ENCODE data around the gene TEKT1.
"Not testable (repeated sequence)": the region's sequence is repeated elsewhere in the genome, so short reads cannot be mapped to it uniquely, and the experiment has no call there.

Gene TEKT1

DNA sequence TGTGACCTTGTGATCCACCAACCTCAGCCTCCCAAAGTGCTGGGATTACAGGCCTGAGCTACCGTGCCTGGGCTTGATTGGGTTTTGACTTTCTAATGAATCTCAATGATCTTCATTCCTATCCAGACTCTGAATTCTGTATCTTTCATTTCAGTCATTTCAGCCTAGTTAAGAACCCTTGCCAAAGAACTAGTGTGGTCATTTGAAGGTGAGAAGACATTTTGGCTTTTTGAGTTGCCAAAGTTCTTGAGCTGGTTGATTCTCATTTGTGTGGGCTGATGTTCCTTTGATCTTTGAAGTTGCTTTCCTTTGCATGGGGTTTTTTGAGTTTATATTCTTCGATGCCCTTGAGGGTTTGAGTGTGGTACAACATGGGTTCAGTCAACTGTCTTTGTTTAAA lies 30.6 kb upstream of the TEKT1 start:
- no peak for DNase-seq (ENCODE audit: low read depth)
- no peak overlapping the region for H3K4me3 ChIP-seq (ENCODE audit: low read depth, low read length)
- TF ChIP-seq, protein P1, sequence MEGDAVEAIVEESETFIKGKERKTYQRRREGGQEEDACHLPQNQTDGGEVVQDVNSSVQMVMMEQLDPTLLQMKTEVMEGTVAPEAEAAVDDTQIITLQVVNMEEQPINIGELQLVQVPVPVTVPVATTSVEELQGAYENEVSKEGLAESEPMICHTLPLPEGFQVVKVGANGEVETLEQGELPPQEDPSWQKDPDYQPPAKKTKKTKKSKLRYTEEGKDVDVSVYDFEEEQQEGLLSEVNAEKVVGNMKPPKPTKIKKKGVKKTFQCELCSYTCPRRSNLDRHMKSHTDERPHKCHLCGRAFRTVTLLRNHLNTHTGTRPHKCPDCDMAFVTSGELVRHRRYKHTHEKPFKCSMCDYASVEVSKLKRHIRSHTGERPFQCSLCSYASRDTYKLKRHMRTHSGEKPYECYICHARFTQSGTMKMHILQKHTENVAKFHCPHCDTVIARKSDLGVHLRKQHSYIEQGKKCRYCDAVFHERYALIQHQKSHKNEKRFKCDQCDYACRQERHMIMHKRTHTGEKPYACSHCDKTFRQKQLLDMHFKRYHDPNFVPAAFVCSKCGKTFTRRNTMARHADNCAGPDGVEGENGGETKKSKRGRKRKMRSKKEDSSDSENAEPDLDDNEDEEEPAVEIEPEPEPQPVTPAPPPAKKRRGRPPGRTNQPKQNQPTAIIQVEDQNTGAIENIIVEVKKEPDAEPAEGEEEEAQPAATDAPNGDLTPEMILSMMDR (IDR thresholded peaks at IDR 0.05; ENCODE audit: low read depth, low read length, missing control alignments) = no peak

DNA sequence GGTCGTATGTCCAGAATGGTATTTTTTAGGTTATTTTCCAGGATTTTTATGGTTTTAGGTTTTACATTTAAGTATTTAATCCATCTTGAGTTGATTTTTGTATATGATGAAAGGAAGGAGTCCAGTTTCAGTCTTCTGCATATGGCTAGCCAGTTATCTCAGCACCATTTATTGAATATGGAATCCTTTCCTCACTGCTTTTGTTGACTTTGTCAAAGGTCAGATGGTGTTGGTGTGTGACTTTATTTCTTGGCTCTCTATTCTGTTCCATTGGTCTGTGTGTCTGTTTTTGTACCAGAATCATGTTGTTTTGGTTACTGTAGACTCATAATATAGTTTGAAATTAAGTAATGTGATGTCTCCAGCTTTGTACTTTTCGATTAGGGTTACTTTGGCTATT lies 26.4 kb upstream of the TEKT1 start:
- TF ChIP-seq, protein P1 (IDR thresholded peaks at IDR 0.05; ENCODE audit: low read depth, low read length, missing control alignments) = no peak
- H3K4me3 ChIP-seq (ENCODE audit: low read depth, low read length) = no peak overlapping the region
- DNase-seq (ENCODE audit: low read depth) = no peak

DNA sequence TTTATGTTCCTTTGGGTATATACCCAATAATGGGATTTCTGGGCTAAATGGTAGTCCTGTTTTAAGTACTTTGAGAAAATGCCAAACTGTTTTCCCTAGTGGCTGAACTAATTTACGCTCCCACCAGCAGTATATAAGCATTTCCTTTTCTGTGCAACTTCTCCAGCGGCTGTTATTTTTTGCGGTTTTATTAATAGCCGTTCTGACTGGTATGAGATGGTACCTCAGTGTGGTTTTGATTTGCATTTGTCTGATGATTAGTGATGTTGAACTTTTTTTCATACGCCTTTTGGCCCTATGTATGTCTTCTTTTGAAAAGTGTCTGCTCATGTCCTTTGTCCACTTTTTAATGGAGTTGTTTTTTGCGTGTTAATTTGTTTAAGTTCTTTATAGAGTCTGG lies 25.8 kb upstream of the TEKT1 start:
- DNase-seq (ENCODE audit: low read depth) = no peak
- H3K4me3 ChIP-seq (ENCODE audit: low read depth, low read length) = no peak overlapping the region
- TF ChIP-seq, protein P1 (IDR thresholded peaks at IDR 0.05; ENCODE audit: low read depth, low read length, missing control alignments) = no peak

DNA sequence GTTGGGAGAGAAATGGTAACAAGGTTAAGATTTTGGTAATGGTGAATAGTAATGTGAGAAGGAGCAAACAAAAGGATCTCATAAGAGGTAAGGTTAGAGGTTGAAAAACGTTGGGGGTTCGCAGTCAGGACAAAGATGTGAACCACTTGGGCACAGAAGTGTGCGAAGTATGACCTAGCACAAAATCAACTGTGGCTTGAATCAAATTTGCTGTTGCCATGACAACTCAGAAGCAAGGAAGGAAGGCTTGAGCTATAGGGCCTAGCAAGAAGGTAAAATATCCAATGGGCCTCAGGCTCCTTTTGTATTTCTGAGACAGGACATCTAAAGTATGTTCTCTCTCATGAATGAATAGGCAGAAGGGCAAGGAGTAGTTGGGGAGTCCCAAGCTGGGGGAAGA lies 24.5 kb upstream of the TEKT1 start:
- no peak overlapping the region for H3K4me3 ChIP-seq (ENCODE audit: low read depth, low read length)
- TF ChIP-seq, protein P1 (IDR thresholded peaks at IDR 0.05; ENCODE audit: low read depth, low read length, missing control alignments) = no peak
- DNase-seq (ENCODE audit: low read depth) = no peak

DNA sequence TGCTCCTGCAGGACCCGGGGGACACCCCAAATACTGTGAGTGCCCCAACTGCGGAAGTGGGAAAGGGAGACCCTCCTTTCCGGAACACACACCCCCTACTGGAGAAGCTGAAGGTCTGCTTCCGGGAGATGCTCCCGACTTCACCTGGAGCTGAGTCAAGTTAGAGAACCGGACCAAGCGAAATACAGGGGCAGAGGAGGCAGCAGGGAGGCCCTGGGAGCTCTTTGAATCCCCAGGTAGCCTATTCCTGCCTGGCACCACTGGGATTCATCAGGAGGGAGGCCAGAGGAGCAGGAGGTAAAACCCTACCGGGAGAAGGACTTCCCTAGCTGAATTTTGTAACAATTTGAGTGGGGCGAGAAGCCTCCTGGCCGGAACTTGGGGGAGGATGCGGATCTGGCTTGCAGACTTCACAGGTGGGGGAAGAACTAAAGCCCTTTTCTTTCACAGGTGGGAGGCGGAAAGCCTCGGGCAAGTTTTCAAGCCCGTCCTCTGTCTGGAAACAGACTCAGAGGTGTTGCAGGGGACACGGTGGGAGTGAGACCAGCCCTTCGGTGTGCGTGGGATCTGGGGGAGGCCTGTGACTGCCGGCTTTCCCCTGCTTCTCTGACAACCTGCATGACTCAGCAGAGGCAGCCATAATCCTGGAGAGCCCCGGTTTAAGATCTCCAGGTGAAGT lies 22.4 kb upstream of the TEKT1 start:
- no peak for DNase-seq (ENCODE audit: low read depth)
- TF ChIP-seq, protein P1 (IDR thresholded peaks at IDR 0.05; ENCODE audit: low read depth, low read length, missing control alignments) = peak; percentile 61
- H3K4me3 ChIP-seq (ENCODE audit: low read depth, low read length) = peak overlapping the region; percentile 52

DNA sequence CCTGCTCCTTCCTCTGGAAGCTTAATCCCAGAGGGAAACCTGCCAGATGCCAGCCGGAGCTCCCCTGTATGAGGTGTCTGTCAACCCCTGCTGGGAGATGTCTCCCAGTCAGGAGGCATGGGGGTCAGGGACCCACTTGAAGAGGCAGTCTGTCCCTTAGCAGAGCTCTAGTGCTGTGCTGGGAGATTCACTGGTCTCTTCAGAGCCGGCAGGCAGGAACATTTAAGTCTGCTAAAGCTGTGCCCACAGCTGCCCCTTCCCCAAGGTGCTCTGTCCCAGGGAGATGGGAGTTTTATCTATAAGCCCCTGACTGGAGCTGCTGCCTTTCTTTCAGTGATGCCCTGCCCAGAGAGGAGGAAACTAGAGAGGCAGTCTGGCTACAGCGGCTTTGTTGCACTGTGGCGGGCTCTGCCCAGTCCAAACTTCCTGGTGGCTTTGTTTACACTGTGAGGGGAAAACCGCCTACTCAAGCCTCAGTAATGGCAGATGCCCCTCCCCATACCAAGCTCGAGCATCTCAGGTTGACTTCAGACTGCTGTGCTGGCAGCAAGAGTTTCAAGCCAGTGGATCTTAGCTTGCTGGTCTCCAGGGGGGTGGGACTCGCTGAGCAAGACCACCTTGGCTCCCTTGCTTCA lies 17.1 kb upstream of the TEKT1 start:
- DNase-seq (ENCODE audit: low read depth); H3K4me3 ChIP-seq (ENCODE audit: low read depth, low read length): not testable (repeated sequence)

DNA sequence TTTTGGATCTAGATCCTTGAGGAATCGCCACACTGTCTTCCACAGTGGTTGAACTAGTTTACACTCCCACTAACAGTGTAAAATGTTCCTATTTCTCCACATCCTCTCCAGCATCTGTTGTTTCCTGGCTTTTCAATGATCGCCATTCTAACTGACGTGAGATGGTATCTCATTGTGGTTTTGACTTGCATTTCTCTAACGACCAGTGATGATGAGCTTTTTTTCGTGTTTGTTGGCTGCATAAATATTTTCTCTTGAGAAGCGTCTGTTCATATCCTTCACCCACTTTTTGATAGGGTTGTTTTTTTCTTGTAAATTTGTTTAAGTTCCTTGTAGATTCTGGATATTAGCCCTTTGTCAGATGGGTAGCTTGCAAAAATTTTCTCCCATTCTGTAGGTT lies 14.6 kb upstream of the TEKT1 start:
- DNase-seq (ENCODE audit: low read depth); H3K4me3 ChIP-seq (ENCODE audit: low read depth, low read length): not testable (repeated sequence)

DNA sequence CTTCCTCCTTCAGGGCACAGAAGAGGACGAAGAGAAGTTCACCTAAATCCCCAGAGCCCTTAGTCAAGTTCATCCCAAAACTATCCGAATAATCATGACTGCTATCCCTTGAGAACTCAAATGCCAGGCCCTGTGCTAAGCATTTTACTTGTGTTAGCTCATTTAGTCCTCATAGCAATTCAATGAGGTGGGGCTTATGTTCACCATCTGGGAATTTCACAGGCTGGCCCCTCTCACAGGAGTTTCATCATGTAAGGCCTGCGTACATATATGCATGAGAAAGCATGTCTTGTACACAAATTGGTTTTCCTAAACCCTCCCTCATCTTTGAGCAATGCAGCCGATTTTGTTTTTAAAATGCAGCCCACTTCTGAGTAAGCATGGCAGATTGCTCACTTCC lies 12.9 kb upstream of the TEKT1 start:
- not testable (repeated sequence) for DNase-seq (ENCODE audit: low read depth); H3K4me3 ChIP-seq (ENCODE audit: low read depth, low read length)
